H9 (cell line): Measurements from ENCODE around the gene GALNT9. TPM values are rescaled to one million over a fixed set of nuclear protein-coding genes. Genes with fewer than 3 reads are reported as not detected.

Experiments used
- DNase-seq: peaks from one replicate; pipeline ENCODE4 v3.0.0-alpha.2; 2017
- H2AFZ ChIP-seq: one replicate; pipeline ENCODE4 v1.6.1; 2013; ENCODE audit warnings: mild to moderate bottlenecking, low read length, control low read depth, moderate library complexity
- H2AK5ac ChIP-seq: 2 replicates; pipeline ENCODE4 v1.6.1; 2013; ENCODE audit warnings: low read length, control low read depth, mixed read lengths; ENCODE audit not compliant: insufficient read length
- H2BK120ac ChIP-seq: one replicate; pipeline ENCODE4 v1.6.1; 2013; ENCODE audit warnings: low read depth, mild to moderate bottlenecking, low read length, control low read depth, inconsistent platforms; ENCODE audit not compliant: poor library complexity, severe bottlenecking
- H2BK12ac ChIP-seq: 2 replicates; pipeline ENCODE4 v1.6.1; 2013; ENCODE audit warnings: low read length, control low read depth, mixed read lengths, low read depth; ENCODE audit not compliant: insufficient read length
- H2BK15ac ChIP-seq: 2 replicates; pipeline ENCODE4 v1.6.1; 2013; ENCODE audit warnings: low read depth, low read length, control low read depth
- H2BK20ac ChIP-seq: one replicate; pipeline ENCODE4 v1.6.1; 2013; ENCODE audit warnings: low read depth, mild to moderate bottlenecking, low read length, control low read depth, inconsistent platforms; ENCODE audit not compliant: poor library complexity, severe bottlenecking
- H2BK5ac ChIP-seq: 2 replicates; pipeline ENCODE4 v1.6.1; 2013; ENCODE audit warnings: low read length, control low read depth, mixed read lengths; ENCODE audit not compliant: insufficient read length
- H3K14ac ChIP-seq: 2 replicates; pipeline ENCODE4 v1.6.1; 2013; ENCODE audit warnings: low read length, control low read depth; ENCODE audit not compliant: insufficient read depth
- H3K18ac ChIP-seq: 2 replicates; pipeline ENCODE4 v1.6.1; 2013; ENCODE audit warnings: low read depth, mild to moderate bottlenecking, mixed read lengths, low read length, control low read depth; ENCODE audit not compliant: insufficient read length
- H3K23ac ChIP-seq: 2 replicates; pipeline ENCODE4 v1.6.1; 2013; ENCODE audit warnings: low read length, control low read depth, mixed read lengths, low read depth; ENCODE audit not compliant: insufficient read length
- H3K23me2 ChIP-seq: 2 replicates; pipeline ENCODE4 v1.6.1; 2013; ENCODE audit warnings: low read depth, mild to moderate bottlenecking, mixed read lengths, low read length, control low read depth; ENCODE audit not compliant: insufficient read length, poor library complexity, severe bottlenecking
- H3K27ac ChIP-seq: 2 replicates; pipeline ENCODE4 v1.5.1; 2013; ENCODE audit warnings: low read length, control low read depth, mixed read lengths, low read depth; ENCODE audit not compliant: insufficient read length
- H3K27me3 ChIP-seq: 2 replicates; pipeline ENCODE4 v1.6.1; 2013; ENCODE audit warnings: low read length, control low read depth, inconsistent platforms; ENCODE audit not compliant: insufficient read depth
- H3K4ac ChIP-seq: 2 replicates; pipeline ENCODE4 v1.6.1; 2013; ENCODE audit warnings: low read depth, mild to moderate bottlenecking, control low read depth, inconsistent platforms, low read length, moderate library complexity
- H3K4me1 ChIP-seq: 2 replicates; pipeline ENCODE4 v1.6.1; 2013; ENCODE audit warnings: low read length, control low read depth, inconsistent platforms; ENCODE audit not compliant: insufficient read depth
- H3K4me2 ChIP-seq: 2 replicates; pipeline ENCODE4 v1.6.1; 2013; ENCODE audit warnings: low read length, control low read depth, mixed read lengths; ENCODE audit not compliant: insufficient read length, insufficient read depth
- H3K56ac ChIP-seq: 2 replicates; pipeline ENCODE4 v1.6.1; 2013; ENCODE audit warnings: low read depth, mild to moderate bottlenecking, mixed read lengths, low read length, control low read depth; ENCODE audit not compliant: insufficient read length
- H3K79me1 ChIP-seq: 2 replicates; pipeline ENCODE4 v1.6.1; 2013; ENCODE audit warnings: low read depth, mild to moderate bottlenecking, moderate library complexity, low read length, control low read depth, inconsistent platforms; ENCODE audit not compliant: insufficient read depth, poor library complexity, severe bottlenecking
- H3K79me2 ChIP-seq: 2 replicates; pipeline ENCODE4 v1.6.1; 2013; ENCODE audit warnings: low read length, control low read depth, inconsistent platforms; ENCODE audit not compliant: insufficient read depth
- H3K9ac ChIP-seq: 2 replicates; pipeline ENCODE4 v1.6.1; 2013; ENCODE audit warnings: low read length, control low read depth, mixed read lengths; ENCODE audit not compliant: insufficient read length; ENCODE audit errors: extremely low read depth
- H3K9me3 ChIP-seq: one replicate; pipeline ENCODE4 v1.6.1; 2013; ENCODE audit warnings: low read depth, low read length, inconsistent platforms; ENCODE audit not compliant: control insufficient read depth
- H3T11ph ChIP-seq: one replicate; pipeline ENCODE4 v1.6.1; 2013; ENCODE audit warnings: mild to moderate bottlenecking, low read length, control low read depth, inconsistent platforms
- H4K20me1 ChIP-seq: one replicate; pipeline ENCODE4 v1.6.1; 2013; ENCODE audit not compliant: control insufficient read depth, insufficient read length, insufficient read depth
- H4K5ac ChIP-seq: 2 replicates; pipeline ENCODE4 v1.6.1; 2013; ENCODE audit warnings: low read depth, mild to moderate bottlenecking, mixed read lengths, low read length, control low read depth; ENCODE audit not compliant: insufficient read length
- H4K8ac ChIP-seq: replicated peaks from 2 replicates; pipeline ENCODE4 v1.6.1; 2013; ENCODE audit warnings: low read length, control low read depth, mixed read lengths, low read depth; ENCODE audit not compliant: insufficient read length
- H4K91ac ChIP-seq: 2 replicates; pipeline ENCODE4 v1.6.1; 2013; ENCODE audit warnings: low read depth, mild to moderate bottlenecking, moderate library complexity, mixed read lengths, low read length, control low read depth; ENCODE audit not compliant: insufficient read length
- H3K27ac Mint-ChIP-seq, 3 experiments: 2 replicates in 2 of 3; 3 replicates in 1 of 3; pipeline ENCODE4 v1.8.0; 2020 to 2021; ENCODE audit warnings: mixed read lengths in 3 of 3, mild to moderate bottlenecking in 1 of 3, moderate library complexity in 1 of 3
- H3K27me3 Mint-ChIP-seq: 2 replicates; pipeline ENCODE4 v1.8.0; 2021; ENCODE audit warnings: low read depth, mild to moderate bottlenecking, moderate library complexity, mixed read lengths
- H3K36me3 Mint-ChIP-seq, 3 experiments: 2 replicates in 2 of 3; 3 replicates in 1 of 3; pipeline ENCODE4 v1.8.0; 2020 to 2021; ENCODE audit warnings: low read depth in 3 of 3, mixed read lengths in 3 of 3; ENCODE audit not compliant: insufficient read depth in 1 of 3
- H3K4me1 Mint-ChIP-seq, 2 experiments: 2 replicates each; pipeline ENCODE4 v1.8.0; 2020; ENCODE audit warnings: mixed read lengths in 2 of 2
- H3K4me3 Mint-ChIP-seq, 2 experiments: 2 replicates in 1 of 2; 3 replicates in 1 of 2; pipeline ENCODE4 v1.8.0; 2020 to 2021; ENCODE audit warnings: mild to moderate bottlenecking in 2 of 2, mixed read lengths in 2 of 2, moderate library complexity in 1 of 2
- H3K9me3 Mint-ChIP-seq, 2 experiments: 2 replicates in 1 of 2; 3 replicates in 1 of 2; pipeline ENCODE4 v1.8.0; 2020; ENCODE audit warnings: mild to moderate bottlenecking in 2 of 2, mixed read lengths in 2 of 2, moderate library complexity in 1 of 2
- WGBS: extraction: QIAGEN DNeasy Blood & Tissue Kit; methylation state at CpG from one replicate; pipeline ENCODE4 v1.1.7; 2013; ENCODE audit warnings: missing lambda C conversion rate, low lambda C conversion rate, mixed read lengths; ENCODE audit not compliant: insufficient read length; ENCODE audit errors: extremely low coverage; 5-methylcytosine and 5-hydroxymethylcytosine counted together
- total RNA-seq: library from RNA; stranded (reverse); gene quantifications from 2 replicates; pipeline ENCODE4 v1.2.1, GENCODE V29; 2021
- TF ChIP-seq, protein P1 (sequence below): fragments of 200-600 bp; sonication (generic); conservative IDR thresholded peaks from 3 replicates; pipeline ENCODE4 v1.8.0; 2021; ENCODE audit warnings: antibody characterized with exemption, mild to moderate bottlenecking

GALNT9 gene
- total RNA-seq, 1 experiment from 2014 or later = 0.35 TPM

DNA sequence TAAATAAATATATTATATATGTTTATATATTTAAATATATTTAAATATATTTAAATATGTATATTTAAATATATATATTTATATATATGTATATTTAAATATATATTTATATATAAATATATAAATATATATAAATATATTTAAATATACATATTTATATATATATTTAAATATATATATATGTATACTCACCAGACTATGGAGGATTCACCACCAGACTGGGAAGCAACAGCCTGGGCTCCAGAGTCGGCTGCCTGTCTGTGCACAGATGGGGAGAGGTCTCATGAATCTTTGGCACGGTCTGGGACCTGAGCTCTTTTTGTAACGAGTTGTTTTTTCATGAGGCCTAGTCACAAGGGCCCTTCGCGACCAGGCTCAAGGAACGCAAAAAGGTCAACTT lies 163.8 kb downstream of the GALNT9 start:
- Histone ChIP-seq H3K9ac (no peak overlapping the region), H3K27me3 (no peaks in the 10 kb centered on the region; the same call in 1 of the 2 replicates), H3K23ac (no peak overlapping the region), H2BK20ac (no peak overlapping the region), H3T11ph (no peak overlapping the region), H3K27ac (no peak overlapping the region), H2AFZ (no peak overlapping the region), H3K18ac (no peak overlapping the region), H3K23me2 (no peaks in the 10 kb centered on the region), H3K4me2 (no peak overlapping the region), H3K79me2 (no peaks in the 10 kb centered on the region), H3K14ac (no peak overlapping the region), H2BK12ac (no peak overlapping the region), H4K91ac (no peak overlapping the region), H2BK5ac (no peak overlapping the region), H2BK120ac (no peak overlapping the region), H3K4me1 (no peaks in the 10 kb centered on the region), H2AK5ac (no peak overlapping the region), H4K5ac (no peak overlapping the region), H3K4ac (no peak overlapping the region), H2BK15ac (no peak overlapping the region), H3K56ac (no peak overlapping the region), H4K8ac (no peak overlapping the region), H3K9me3 (no peaks in the 10 kb centered on the region), H3K79me1 (no peaks in the 10 kb centered on the region), H4K20me1 (no peaks in the 10 kb centered on the region)
- WGBS = no CpG with 5 or more reads among the region's 6 CpGs
- Mint-ChIP-seq H3K9me3 (peaks cover 9 to 13% of the 10 kb centered on the region in 2 experiments; a peak in 4 of 5 replicates), H3K36me3 (peaks cover 0 to 6% (median 0%) of the 10 kb centered on the region in 3 experiments; a peak in 1 of 7 replicates), H3K4me1 (0 out of 4 replicates have a peak, but pooled peaks cover 0 to 2% of the 10 kb centered on the region in 2 experiments), H3K27me3 (peaks cover 61% of the 10 kb centered on the region), H3K27ac (no peak overlapping the region; a peak in 1 of 7 replicates), H3K4me3 (no peak overlapping the region)
- no peak for DNase-seq
- TF ChIP-seq, protein P1, sequence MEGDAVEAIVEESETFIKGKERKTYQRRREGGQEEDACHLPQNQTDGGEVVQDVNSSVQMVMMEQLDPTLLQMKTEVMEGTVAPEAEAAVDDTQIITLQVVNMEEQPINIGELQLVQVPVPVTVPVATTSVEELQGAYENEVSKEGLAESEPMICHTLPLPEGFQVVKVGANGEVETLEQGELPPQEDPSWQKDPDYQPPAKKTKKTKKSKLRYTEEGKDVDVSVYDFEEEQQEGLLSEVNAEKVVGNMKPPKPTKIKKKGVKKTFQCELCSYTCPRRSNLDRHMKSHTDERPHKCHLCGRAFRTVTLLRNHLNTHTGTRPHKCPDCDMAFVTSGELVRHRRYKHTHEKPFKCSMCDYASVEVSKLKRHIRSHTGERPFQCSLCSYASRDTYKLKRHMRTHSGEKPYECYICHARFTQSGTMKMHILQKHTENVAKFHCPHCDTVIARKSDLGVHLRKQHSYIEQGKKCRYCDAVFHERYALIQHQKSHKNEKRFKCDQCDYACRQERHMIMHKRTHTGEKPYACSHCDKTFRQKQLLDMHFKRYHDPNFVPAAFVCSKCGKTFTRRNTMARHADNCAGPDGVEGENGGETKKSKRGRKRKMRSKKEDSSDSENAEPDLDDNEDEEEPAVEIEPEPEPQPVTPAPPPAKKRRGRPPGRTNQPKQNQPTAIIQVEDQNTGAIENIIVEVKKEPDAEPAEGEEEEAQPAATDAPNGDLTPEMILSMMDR = no peak
